ENCODE data around the gene DPYSL4.

DNA sequence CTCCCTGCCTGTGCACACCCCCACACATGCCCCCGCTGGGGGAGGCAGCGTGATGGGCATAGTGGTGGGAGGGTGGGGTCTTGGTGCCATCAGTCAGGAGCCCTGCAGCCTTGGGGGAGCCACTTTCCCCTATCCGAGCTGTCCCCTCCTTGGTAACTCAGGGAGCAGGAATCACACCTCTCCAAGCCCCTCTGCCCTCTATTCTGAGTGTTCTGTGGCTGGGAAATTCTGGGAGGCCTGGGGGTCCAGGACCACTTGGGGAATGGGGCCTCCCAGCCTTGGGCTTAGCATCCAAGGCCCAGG lies 11.3 kb downstream of the DPYSL4 start:
- TF ChIP-seq, protein P1, sequence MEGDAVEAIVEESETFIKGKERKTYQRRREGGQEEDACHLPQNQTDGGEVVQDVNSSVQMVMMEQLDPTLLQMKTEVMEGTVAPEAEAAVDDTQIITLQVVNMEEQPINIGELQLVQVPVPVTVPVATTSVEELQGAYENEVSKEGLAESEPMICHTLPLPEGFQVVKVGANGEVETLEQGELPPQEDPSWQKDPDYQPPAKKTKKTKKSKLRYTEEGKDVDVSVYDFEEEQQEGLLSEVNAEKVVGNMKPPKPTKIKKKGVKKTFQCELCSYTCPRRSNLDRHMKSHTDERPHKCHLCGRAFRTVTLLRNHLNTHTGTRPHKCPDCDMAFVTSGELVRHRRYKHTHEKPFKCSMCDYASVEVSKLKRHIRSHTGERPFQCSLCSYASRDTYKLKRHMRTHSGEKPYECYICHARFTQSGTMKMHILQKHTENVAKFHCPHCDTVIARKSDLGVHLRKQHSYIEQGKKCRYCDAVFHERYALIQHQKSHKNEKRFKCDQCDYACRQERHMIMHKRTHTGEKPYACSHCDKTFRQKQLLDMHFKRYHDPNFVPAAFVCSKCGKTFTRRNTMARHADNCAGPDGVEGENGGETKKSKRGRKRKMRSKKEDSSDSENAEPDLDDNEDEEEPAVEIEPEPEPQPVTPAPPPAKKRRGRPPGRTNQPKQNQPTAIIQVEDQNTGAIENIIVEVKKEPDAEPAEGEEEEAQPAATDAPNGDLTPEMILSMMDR (IDR thresholded peaks at IDR 0.05), result no peak
- no peak for TF ChIP-seq POLR2AphosphoS5 (IDR thresholded peaks at IDR 0.05)

Measured in prostate gland (tissue), 2 donors.